Glomerular visceral epithelial cell (primary cell): ENCODE data around the gene PAX4.
A peak's percentile ranks its signal among the peaks of the same experiment; 100 is the strongest.
"Not testable (repeated sequence)": the region's sequence is repeated elsewhere in the genome, so short reads cannot be mapped to it uniquely, and the experiment has no call there.

ENCODE experiments used
- DNase-seq: peaks from one replicate; pipeline ENCODE4 v3.0.0-alpha.2; 2016; ENCODE audit errors: extremely low spot score

Gene PAX4

GRCh38 chr7:127585044-127585953 is 32.6 kb downstream of the PAX4 start, which contains the start of gene GCC1:
GCC1 (minus strand) TSS chr7:127585596; CDS start chr7:127585182, 414 bp downstream.
- DNase-seq: peak; percentile 84

DNA sequence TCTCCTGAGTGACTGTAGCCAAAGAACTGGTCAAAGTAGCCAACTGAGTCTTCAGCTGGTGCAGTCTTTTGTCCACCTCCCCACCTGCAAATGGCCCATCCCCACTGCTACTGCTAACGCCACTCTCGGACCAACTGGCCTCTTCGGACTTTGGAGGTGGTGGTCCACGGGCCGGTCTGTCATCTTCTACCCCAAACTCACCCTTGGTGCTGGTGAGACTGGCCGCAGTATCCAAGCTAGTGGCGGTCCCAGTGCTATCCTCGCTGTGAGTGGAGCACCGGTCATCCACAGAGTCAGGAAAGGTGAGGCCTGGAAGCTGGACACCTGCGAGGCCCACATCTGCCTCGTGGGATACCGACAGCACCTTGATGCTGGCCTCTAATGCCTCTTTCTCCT is 33.3 kb downstream of the PAX4 start:
- DNase-seq: no peak

DNA sequence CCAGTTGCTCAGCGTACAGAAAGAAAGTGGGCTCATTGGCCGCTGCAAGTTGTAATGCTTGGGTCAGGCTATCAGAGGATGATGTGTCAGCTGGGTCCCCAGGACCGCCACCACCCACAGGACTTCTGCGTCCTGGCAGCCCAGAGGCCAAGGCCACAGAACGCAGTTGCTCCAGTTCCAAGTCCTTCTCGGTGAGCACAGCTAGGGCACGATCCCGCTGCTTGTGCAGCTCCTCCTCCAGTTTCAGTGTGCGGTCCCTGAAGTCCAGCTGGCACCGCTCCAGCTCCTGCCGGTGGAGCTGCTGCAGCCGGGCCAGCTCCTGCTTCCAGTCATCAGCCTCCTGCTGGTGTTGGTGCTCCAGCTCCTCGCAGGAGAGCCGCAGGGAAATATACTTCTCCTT is 35.6 kb downstream of the PAX4 start:
- DNase-seq: no peak

GRCh38 chr7:127581716-127582115 is 36.2 kb downstream of the PAX4 start:
- DNase-seq: no peak

DNA sequence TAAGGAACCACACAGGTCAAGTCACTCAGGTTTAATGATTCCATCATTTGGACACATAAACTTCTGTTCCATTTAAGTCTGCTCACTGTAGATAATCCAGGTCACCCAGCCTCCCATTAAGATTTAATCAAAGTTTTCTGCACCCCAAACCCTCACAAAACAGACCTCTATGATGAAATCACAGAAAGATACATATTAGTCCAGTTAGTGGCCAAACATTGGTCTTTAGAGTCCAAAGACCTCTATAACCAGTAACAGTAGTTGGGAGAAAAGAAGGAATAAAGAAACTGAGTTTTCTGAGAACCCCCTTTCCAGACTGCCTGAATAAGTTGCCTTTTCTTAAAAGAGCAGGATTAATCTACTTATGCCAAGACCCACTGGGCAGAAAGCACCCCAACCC is 37.3 kb downstream of the PAX4 start:
- no peak for DNase-seq

DNA sequence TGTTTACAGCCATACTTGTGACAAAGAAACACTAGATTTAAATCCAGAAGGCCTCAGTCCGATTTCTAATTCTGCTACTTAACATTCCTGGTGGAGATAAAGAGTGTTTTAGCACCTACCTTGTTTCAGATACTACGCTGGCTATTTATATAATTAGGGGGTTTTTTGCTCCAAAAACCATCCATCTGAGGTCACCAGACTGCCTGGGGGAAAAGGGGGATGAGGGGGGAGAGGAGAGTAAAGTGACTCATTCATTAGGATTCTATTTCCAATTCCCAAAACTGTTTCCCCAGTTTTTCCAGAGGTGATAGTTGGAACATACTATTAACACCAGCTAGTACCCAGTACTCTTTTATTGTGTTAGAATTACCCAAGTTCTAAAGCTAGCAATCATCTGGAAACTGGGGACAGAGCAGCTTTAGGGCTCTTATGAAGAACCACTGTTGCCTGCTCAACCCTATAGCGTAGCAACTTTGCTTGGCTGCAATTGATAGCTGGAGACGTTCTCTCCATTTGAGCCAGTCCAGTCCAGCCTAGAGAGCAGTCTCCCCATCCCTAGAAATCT is 39.1 kb downstream of the PAX4 start:
- DNase-seq: no peak

DNA sequence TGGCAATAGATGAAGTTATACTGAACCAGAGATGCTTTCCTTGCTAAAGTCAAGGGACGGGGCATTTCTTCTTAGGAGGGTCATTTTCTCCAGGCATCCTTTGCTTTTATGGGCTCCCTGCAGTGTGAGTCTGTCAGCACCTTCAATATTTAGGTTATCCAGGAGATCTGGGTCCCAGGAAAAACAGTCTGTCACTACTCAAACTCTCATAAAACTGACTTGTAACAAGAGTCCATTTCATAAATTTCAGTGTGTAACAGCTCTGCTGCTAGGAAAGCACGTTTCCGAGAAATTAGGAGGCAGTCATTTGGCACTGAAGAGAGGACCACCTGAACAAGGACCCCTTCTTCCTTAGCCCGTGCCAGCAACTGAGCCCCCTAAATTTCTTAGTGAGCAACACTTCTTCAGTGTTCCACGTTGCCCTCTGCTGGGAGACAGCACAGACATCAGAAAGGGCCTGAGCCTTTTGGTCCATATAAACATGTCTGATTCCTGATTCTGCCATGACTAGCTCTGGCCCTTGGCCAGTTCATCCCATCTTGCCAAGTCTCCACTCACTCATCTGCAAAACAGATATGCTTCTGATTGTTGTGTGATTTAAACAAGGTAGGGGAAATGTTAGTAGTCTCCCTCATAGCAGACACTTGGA is 39.8 kb downstream of the PAX4 start:
- DNase-seq: no peak

DNA sequence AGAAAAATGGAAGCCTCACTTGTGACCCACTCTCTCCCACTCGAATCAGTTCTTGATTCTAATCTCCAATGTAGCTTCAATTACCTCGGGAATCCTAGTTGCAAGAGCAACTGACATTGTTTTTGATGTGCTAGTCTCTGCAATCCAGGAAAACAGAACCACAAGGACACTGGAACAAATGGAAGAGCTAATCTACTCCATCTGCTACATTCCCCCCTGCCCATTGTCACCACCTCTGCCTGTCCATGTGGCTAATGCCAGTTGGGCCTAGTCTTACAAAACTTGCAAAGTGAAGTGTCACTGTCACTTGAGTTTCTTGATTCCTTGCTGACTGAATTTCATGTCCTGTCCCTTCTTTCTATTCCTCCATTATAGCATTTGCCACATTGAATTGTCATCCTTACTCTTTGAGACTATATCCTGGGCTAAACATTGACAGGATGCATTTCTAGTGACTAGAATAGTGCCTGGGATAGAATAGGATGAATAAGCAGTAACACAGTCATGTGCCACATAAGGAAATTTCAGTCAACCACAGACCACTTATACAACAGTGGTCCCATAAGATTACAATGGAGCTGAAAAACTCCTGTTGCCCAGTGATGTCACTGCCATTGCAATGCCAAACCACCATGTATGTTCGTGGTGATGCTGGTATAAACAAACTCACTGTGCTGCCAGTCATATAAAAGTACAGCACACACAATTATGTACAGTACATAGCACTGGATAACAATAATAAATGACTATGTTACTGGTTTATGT is 46.0 kb downstream of the PAX4 start:
- DNase-seq: no peak

DNA sequence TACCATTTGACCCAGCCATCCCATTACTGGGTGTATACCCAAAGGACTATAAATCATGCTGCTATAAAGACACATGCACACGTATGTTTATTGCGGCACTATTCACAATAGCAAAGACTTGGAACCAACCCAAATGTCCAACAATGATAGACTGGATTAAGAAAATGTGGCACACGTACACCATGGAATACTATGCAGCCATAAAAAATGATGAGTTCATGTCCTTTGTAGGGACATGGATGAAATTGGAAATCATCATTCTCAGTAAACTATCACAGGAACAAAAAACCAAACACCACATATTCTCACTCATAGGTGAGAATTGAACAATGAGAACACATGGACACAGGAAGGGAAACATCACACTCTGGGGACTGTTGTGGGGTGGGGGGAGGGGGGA is 49.9 kb downstream of the PAX4 start:
- not testable (repeated sequence) for DNase-seq

GRCh38 chr7:127566242-127566641 is 51.7 kb downstream of the PAX4 start:
- DNase-seq: no peak
